ENCODE data around the gene NUP93. TPM values are rescaled to one million over a fixed set of nuclear protein-coding genes. Genes with fewer than 3 reads are reported as not detected.
A peak's percentile ranks its signal among the peaks of the same experiment; 100 is the strongest.

Gene NUP93
- total RNA-seq, 1 experiment from 2014 or later: 165 TPM

DNA sequence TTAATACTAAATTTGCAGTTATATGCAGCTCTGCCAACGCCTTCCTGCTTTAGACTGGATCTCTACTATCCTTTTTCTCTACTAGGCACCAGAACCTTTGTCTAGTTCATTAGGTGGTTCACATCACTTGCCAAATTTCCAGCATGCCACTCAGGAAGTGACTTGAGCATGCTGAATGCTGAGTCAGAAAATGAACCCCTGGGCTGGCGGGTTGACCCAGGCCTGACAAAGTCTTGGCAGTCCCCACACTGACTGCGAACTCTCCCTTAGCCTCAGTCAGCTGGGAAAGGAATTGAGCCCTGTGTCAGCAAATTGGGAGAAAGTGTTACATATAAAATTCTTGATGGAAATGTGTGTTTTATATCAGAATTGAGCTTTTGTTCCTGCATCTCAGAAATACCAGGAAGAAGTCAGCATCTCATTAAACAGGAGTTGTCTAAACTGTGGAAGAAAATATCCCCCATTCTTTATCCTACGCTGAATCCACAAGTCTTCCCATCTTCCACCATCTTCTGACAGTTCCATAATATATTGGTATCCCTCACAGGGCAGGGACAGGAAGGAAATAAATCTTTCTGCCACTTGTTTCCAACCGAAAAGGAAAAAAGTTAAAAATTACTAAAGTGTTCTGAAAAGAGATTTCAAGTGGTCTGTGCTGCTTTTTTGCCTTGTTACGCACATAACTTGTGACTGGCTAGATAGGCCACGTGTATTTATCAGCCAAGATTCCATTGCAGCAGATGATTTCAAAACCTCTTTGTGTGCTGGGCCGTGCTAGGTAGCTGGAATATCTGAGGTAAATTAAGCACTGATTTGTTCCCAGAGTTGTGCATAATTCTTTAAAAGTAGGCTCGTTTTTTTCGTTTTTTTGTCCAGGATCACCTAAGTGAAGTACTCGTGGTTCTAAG, 118.4 kb downstream of the NUP93 start:
- Histone ChIP-seq H3K4me2 (ENCODE audit: insufficient read depth, insufficient read length, low read length) (no peak overlapping the region), H3K9me3 (ENCODE audit: control insufficient read depth, low read depth, low read length) (no peaks in the 10 kb centered on the region), H3T11ph (ENCODE audit: low read length) (no peak overlapping the region), H2BK120ac (ENCODE audit: low read depth, low read length, poor library complexity, severe bottlenecking) (no peak overlapping the region), H3K23me2 (ENCODE audit: insufficient read length, low read depth, low read length, poor library complexity, severe bottlenecking) (no peaks in the 10 kb centered on the region), H3K56ac (ENCODE audit: insufficient read length, low read depth, low read length) (no peak overlapping the region), H4K8ac (replicated peaks; ENCODE audit: insufficient read length, low read depth, low read length) (no peak overlapping the region), H4K20me1 (ENCODE audit: control insufficient read depth, insufficient read depth, insufficient read length) (no peaks in the 10 kb centered on the region), H3K79me2 (ENCODE audit: insufficient read depth, low read length) (no peaks in the 10 kb centered on the region), H3K27ac (ENCODE audit: insufficient read length, low read depth, low read length) (no peak overlapping the region), H4K5ac (ENCODE audit: insufficient read length, low read depth, low read length) (no peak overlapping the region), H2BK12ac (ENCODE audit: insufficient read length, low read depth, low read length) (no peak overlapping the region), H3K9ac (ENCODE audit: extremely low read depth, insufficient read length, low read length) (no peak overlapping the region), H2BK15ac (ENCODE audit: low read depth, low read length) (no peak overlapping the region), H3K4me1 (ENCODE audit: insufficient read depth, low read length) (0 out of 2 replicates have a peak, but pooled peaks cover 2% of the 10 kb centered on the region), H2AK5ac (ENCODE audit: insufficient read length, low read length) (no peak overlapping the region), H3K4ac (ENCODE audit: low read depth, low read length) (no peak overlapping the region), H2AFZ (ENCODE audit: low read length) (no peak overlapping the region), H3K23ac (ENCODE audit: insufficient read length, low read depth, low read length) (no peak overlapping the region), H3K79me1 (ENCODE audit: insufficient read depth, low read depth, low read length, poor library complexity, severe bottlenecking) (no peaks in the 10 kb centered on the region), H2BK20ac (ENCODE audit: low read depth, low read length, poor library complexity, severe bottlenecking) (no peak overlapping the region), H2BK5ac (ENCODE audit: insufficient read length, low read length) (no peak overlapping the region), H3K18ac (ENCODE audit: insufficient read length, low read depth, low read length) (no peak overlapping the region), H3K14ac (ENCODE audit: insufficient read depth, low read length) (no peak overlapping the region), H4K91ac (ENCODE audit: insufficient read length, low read depth, low read length) (no peak overlapping the region), H3K27me3 (ENCODE audit: insufficient read depth, low read length) (no peaks in the 10 kb centered on the region)
- WGBS (ENCODE audit: extremely low coverage, insufficient read length, low lambda C conversion rate): no CpG with 5 or more reads among the region's 11 CpGs
- no peak for DNase-seq
- Mint-ChIP-seq H3K9me3 (no peaks in the 10 kb centered on the region; a peak in 1 of 5 replicates), H3K27me3 (ENCODE audit: low read depth) (no peaks in the 10 kb centered on the region; the same call in 1 of the 2 replicates), H3K4me1 (peaks cover 20 to 22% of the 10 kb centered on the region in 2 experiments), H3K36me3 (ENCODE audit: insufficient read depth in 1 of 3, low read depth in 3 of 3) (peaks cover 11 to 24% (median 17%) of the 10 kb centered on the region in 3 experiments; a peak in 6 of 7 replicates), H3K4me3 (no peak overlapping the region), H3K27ac (peak overlapping the region; percentile 42 to 83 (median 52); a peak in 5 of 7 replicates)
- TF ChIP-seq, protein P1, sequence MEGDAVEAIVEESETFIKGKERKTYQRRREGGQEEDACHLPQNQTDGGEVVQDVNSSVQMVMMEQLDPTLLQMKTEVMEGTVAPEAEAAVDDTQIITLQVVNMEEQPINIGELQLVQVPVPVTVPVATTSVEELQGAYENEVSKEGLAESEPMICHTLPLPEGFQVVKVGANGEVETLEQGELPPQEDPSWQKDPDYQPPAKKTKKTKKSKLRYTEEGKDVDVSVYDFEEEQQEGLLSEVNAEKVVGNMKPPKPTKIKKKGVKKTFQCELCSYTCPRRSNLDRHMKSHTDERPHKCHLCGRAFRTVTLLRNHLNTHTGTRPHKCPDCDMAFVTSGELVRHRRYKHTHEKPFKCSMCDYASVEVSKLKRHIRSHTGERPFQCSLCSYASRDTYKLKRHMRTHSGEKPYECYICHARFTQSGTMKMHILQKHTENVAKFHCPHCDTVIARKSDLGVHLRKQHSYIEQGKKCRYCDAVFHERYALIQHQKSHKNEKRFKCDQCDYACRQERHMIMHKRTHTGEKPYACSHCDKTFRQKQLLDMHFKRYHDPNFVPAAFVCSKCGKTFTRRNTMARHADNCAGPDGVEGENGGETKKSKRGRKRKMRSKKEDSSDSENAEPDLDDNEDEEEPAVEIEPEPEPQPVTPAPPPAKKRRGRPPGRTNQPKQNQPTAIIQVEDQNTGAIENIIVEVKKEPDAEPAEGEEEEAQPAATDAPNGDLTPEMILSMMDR (conservative IDR thresholded peaks at IDR 0.05): no peak

All from H9 (cell line).